Stomach (tissue), 9 donors: ENCODE data around the gene SDK2. TPM values are rescaled to one million over a fixed set of nuclear protein-coding genes. Genes with fewer than 3 reads are reported as not detected.
A peak's percentile ranks its signal among the peaks of the same experiment; 100 is the strongest.

Experiments used
- DNase-seq, 2 donors: peaks; one replicate each; pipeline versions ENCODE4 v3.0.0 to v3.0.0-alpha.2; 2013 to 2019
- H3K27ac ChIP-seq, 5 donors: fragments of 200-600 bp in 4 of 5; sonication (generic) in 4 of 5; one replicate each; pipeline ENCODE4 v1.5.1; 2013 to 2019; ENCODE audit warnings: mild to moderate bottlenecking in 1 of 5, moderate library complexity in 1 of 5
- H3K27me3 ChIP-seq, 3 donors: fragments of 200-600 bp; sonication (generic); one replicate each; pipeline ENCODE4 v1.5.1; 2017 to 2019; ENCODE audit warnings: mixed run types in 1 of 3
- H3K36me3 ChIP-seq, 4 donors: fragments of 200-600 bp; sonication (generic); 1 replicate in 3 of 4; 2 replicates in 1 of 4; pipeline ENCODE4 v1.5.1; 2016 to 2019
- H3K4me1 ChIP-seq, 4 donors: fragments of 200-600 bp; sonication (generic); one replicate each; pipeline ENCODE4 v1.5.1; 2016 to 2019
- H3K4me3 ChIP-seq, 4 donors: fragments of 200-600 bp; sonication (generic) in 3 of 4; one replicate each; pipeline ENCODE4 v1.5.1; 2016 to 2019; ENCODE audit warnings: mild to moderate bottlenecking in 1 of 4
- H3K9me3 ChIP-seq, 4 donors: fragments of 200-600 bp; sonication (generic); one replicate each; pipeline ENCODE4 v1.5.1; 2016 to 2019
- CTCF ChIP-seq, 7 experiments: fragments of 450-650 bp in 4 of 7; fragments of 200-600 bp in 3 of 7; sonication (generic) in 3 of 7; IDR thresholded peaks; one replicate each; pipeline ENCODE4 v1.5.1; 2016 to 2019; ENCODE audit warnings: antibody characterized with exemption in 7 of 7, control low read depth in 2 of 7, mild to moderate bottlenecking in 1 of 7
- EP300 ChIP-seq: sonication (generic); formaldehyde crosslinking; IDR thresholded peaks from one replicate; pipeline ENCODE4 v1.6.1; 2017; ENCODE audit warnings: antibody characterized with exemption
- POLR2A ChIP-seq, 4 donors: fragments of 450-650 bp; IDR thresholded peaks; one replicate each; pipeline ENCODE4 v1.6.1; 2016; ENCODE audit warnings: antibody characterized with exemption in 4 of 4, control low read depth in 2 of 4, mild to moderate bottlenecking in 1 of 4, moderate library complexity in 1 of 4
- POLR2AphosphoS5 ChIP-seq, 3 donors: sonication (generic); formaldehyde crosslinking; IDR thresholded peaks; one replicate each; pipeline ENCODE4 v1.6.1; 2016; ENCODE audit warnings: antibody characterized with exemption in 3 of 3
- WGBS, 5 donors: extraction: QIAGEN DNeasy Blood & Tissue Kit in 3 of 5; methylation state at CpG; one replicate each; pipeline versions ENCODE4 v1.1.5 to v1.1.7; 2013 to 2018; 5-methylcytosine and 5-hydroxymethylcytosine counted together
- intact Hi-C: fragments of 100-400 bp; cut with DNase I; formaldehyde crosslinking; loops from one replicate; pipeline ENCODE4 v1.15.1; 2023; ENCODE audit warnings: low total_unique reads
- polyA plus RNA-seq, 3 donors: library from polyadenylated mRNA; stranded (reverse); fragments of 200-250 nt; gene quantifications; one replicate each; pipeline ENCODE4 v1.2.3, GENCODE V29; 2013
- total RNA-seq, 5 donors: library from RNA; depleted of rRNA; stranded (reverse); fragments of >200 nt; gene quantifications; one replicate each; pipeline versions ENCODE4 v1.1.0 to v1.2.3, GENCODE V29; 2014 to 2016
- donor health status: healthy with polysubstance abuse.
- donor health status: Bipolar disorder and iron deficiency.
- donor health status: healthy.

The SDK2 gene
- total and polyA plus RNA-seq, 8 donors: under 0.01 to 9.6 (median 0.44) TPM; not detected in 1

- 82 to 96% (median 89%) methylated on average over 3 of the region's 3 CpGs for WGBS, 5 donors
- H3K4me3 ChIP-seq: no peak overlapping the region
- DNase-seq: peak in 1 of 2 donors; percentile 14
- H3K4me1 ChIP-seq: peaks cover 15 to 20% (median 18%) of the 10 kb centered on the region in 4 donors
- H3K27ac ChIP-seq: no peak overlapping the region
- peaks cover 0 to 8% (median 6%) of the 10 kb centered on the region in 4 donors for H3K9me3 ChIP-seq
- H3K36me3 ChIP-seq: no peaks in the 10 kb centered on the region
- H3K27me3 ChIP-seq: peaks cover 5 to 63% (median 40%) of the 10 kb centered on the region in 3 donors
- intact Hi-C loops: no loop called here
- TF ChIP-seq POLR2AphosphoS5 (IDR thresholded peaks at IDR 0.05): no peak
- TF ChIP-seq EP300: no peak
- TF ChIP-seq CTCF (IDR thresholded peaks at IDR 0.05): no peak
- TF ChIP-seq POLR2A (IDR thresholded peaks at IDR 0.05): no peak
These were observed 4.2 kb upstream of the SDK2 start for GRCh38 chr17:73648543-73648820.

- H3K9me3 ChIP-seq: peaks cover 0 to 3% (median under 1%) of the 10 kb centered on the region in 4 donors
- no peak for TF ChIP-seq EP300
- TF ChIP-seq POLR2A (IDR thresholded peaks at IDR 0.05): no peak
- no peak for TF ChIP-seq CTCF (IDR thresholded peaks at IDR 0.05)
- TF ChIP-seq POLR2AphosphoS5 (IDR thresholded peaks at IDR 0.05): no peak
- intact Hi-C loops: no loop called here
- 83 to 87% (median 84%) methylated on average over 12 of the region's 12 CpGs for WGBS, 5 donors
- peaks cover 5 to 68% (median 45%) of the 10 kb centered on the region in 3 donors for H3K27me3 ChIP-seq
- H3K36me3 ChIP-seq: no peaks in the 10 kb centered on the region
- no peak overlapping the region for H3K27ac ChIP-seq
- H3K4me1 ChIP-seq: peaks cover 20 to 25% (median 23%) of the 10 kb centered on the region in 4 donors
- DNase-seq: peak in 1 of 2 donors; percentile 18
- H3K4me3 ChIP-seq: no peak overlapping the region
These were observed 3.7 kb upstream of the SDK2 start for GRCh38 chr17:73647772-73648542.

- H3K9me3 ChIP-seq: no peaks in the 10 kb centered on the region
- WGBS, 5 donors: 74 to 84% (median 77%) methylated on average over 12 of the region's 12 CpGs
- H3K27ac ChIP-seq: no peak overlapping the region
- peaks cover 24 to 32% (median 27%) of the 10 kb centered on the region in 4 donors for H3K4me1 ChIP-seq
- H3K4me3 ChIP-seq: no peak overlapping the region
- DNase-seq: peak; percentile 13 to 15
- intact Hi-C loops: no loop called here
- H3K27me3 ChIP-seq: peaks cover 5 to 75% (median 52%) of the 10 kb centered on the region in 3 donors
- no peaks in the 10 kb centered on the region for H3K36me3 ChIP-seq
- TF ChIP-seq POLR2AphosphoS5 (IDR thresholded peaks at IDR 0.05) (no peak), EP300 (no peak), CTCF (IDR thresholded peaks at IDR 0.05) (no peak), POLR2A (IDR thresholded peaks at IDR 0.05) (no peak)
These were observed 3.1 kb upstream of the SDK2 start for GRCh38 chr17:73647301-73647695.

- Histone ChIP-seq H3K4me1 (peaks cover 24 to 32% (median 27%) of the 10 kb centered on the region in 4 donors), H3K27me3 (peaks cover 5 to 82% (median 58%) of the 10 kb centered on the region in 3 donors)
- WGBS, 5 donors: 54 to 67% (median 59%) methylated on average over 16 to 19 of the region's 19 CpGs
These were observed 2.4 kb upstream of the SDK2 start for GRCh38 chr17:73646409-73647300.

More at GRCh38 chr17:73646409-73647300, 2.4 kb upstream of the SDK2 start:
- Histone ChIP-seq H3K27ac (no peak overlapping the region), H3K9me3 (no peaks in the 10 kb centered on the region), H3K4me3 (no peak overlapping the region), H3K36me3 (no peaks in the 10 kb centered on the region)
- intact Hi-C loops: no loop called here
- no peak for TF ChIP-seq CTCF (IDR thresholded peaks at IDR 0.05)
- TF ChIP-seq POLR2AphosphoS5 (IDR thresholded peaks at IDR 0.05): no peak
- no peak for TF ChIP-seq POLR2A (IDR thresholded peaks at IDR 0.05)
- no peak for TF ChIP-seq EP300
- peak; percentile 13 to 69 for DNase-seq
